ENCODE data around the gene LSAMP. TPM values are rescaled to one million over a fixed set of nuclear protein-coding genes. Genes with fewer than 3 reads are reported as not detected.

LSAMP gene
- total RNA-seq, 1 experiment from 2014 or later, result not detected

DNA sequence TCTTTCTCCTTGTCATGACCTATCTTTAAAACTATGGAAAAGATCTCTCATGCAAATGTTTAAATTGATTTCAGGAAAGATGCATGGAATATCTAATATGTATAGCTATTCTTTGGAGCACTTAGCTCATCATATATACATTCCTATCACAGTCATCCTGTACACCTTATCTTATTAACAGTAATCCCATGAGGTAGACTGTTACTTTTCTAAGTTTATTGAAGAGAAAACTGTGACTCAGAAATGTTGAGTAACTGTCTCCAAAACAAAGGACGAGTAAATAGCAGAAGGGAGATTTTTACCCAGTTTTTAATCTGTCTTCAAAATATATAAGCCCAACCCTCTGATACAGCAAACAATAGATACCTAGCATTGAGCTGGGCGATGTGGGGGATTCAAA lies 513.7 kb downstream of the LSAMP start:
- no TSS peak for BruUV-seq (replicated peaks)
- ChIA-PET CTCF (interaction anchor here (0.6 to 1.1 kb wide), 3 partner anchors 18 to 1862 kb away, joined by 3 to 4 read pairs (median 3); no protein-coding TSS in a partner anchor), POLR2A (interaction anchor here (0.6 kb wide), 1 partner anchor 41 kb away, joined by 4 read pairs; no protein-coding TSS in a partner anchor)
- Mint-ChIP-seq H3K27ac (ENCODE audit: low read depth, unreplicated experiment) (no peak overlapping the region), H3K36me3 (ENCODE audit: insufficient read depth, unreplicated experiment) (no peaks in the 10 kb centered on the region), H3K27me3 (ENCODE audit: insufficient read depth, unreplicated experiment) (peaks cover 13% of the 10 kb centered on the region), H3K4me1 (ENCODE audit: insufficient read depth, unreplicated experiment) (no peaks in the 10 kb centered on the region), H3K9me3 (ENCODE audit: unreplicated experiment) (no peaks in the 10 kb centered on the region), H3K4me3 (ENCODE audit: unreplicated experiment) (no peak overlapping the region)
- no peak for DNase-seq (ENCODE audit: unreplicated experiment)
- TF ChIP-seq, protein P1, sequence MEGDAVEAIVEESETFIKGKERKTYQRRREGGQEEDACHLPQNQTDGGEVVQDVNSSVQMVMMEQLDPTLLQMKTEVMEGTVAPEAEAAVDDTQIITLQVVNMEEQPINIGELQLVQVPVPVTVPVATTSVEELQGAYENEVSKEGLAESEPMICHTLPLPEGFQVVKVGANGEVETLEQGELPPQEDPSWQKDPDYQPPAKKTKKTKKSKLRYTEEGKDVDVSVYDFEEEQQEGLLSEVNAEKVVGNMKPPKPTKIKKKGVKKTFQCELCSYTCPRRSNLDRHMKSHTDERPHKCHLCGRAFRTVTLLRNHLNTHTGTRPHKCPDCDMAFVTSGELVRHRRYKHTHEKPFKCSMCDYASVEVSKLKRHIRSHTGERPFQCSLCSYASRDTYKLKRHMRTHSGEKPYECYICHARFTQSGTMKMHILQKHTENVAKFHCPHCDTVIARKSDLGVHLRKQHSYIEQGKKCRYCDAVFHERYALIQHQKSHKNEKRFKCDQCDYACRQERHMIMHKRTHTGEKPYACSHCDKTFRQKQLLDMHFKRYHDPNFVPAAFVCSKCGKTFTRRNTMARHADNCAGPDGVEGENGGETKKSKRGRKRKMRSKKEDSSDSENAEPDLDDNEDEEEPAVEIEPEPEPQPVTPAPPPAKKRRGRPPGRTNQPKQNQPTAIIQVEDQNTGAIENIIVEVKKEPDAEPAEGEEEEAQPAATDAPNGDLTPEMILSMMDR (IDR thresholded peaks at IDR 0.05; ENCODE audit: unreplicated experiment), result no peak
- intact Hi-C loops (cut with micrococcal nuclease), result loop anchor here (10.0 kb wide), 1 partner anchor 163 kb away; no protein-coding TSS in a partner anchor

DNA sequence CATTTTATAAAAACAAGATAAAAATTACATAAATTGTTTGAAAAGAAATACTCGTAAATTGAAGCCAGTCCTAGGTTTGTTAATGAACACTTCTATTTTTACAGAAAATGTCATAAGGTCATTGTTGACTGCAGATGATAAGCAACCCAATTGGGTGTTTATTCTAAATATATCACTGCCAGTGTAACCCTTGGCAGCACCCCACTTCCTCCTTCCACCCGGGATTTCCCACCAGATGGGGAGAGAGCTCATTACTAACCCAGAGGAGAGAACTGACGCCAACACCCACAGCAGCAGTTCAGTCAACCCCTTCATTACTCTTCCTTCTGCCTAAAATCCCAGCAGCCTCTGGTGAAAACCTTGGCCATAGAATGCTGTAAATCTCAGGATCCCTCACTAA lies 514.4 kb downstream of the LSAMP start:
- no TSS peak for BruUV-seq (replicated peaks)
- ChIA-PET CTCF (interaction anchor here (0.6 to 1.1 kb wide), 2 partner anchors 17 to 1863 kb away, joined by 3 to 4 read pairs; no protein-coding TSS in a partner anchor), POLR2A (no interaction called here)
- Mint-ChIP-seq H3K36me3 (ENCODE audit: insufficient read depth, unreplicated experiment) (no peaks in the 10 kb centered on the region), H3K27me3 (ENCODE audit: insufficient read depth, unreplicated experiment) (peaks cover 13% of the 10 kb centered on the region), H3K4me3 (ENCODE audit: unreplicated experiment) (no peak overlapping the region), H3K4me1 (ENCODE audit: insufficient read depth, unreplicated experiment) (no peaks in the 10 kb centered on the region), H3K9me3 (ENCODE audit: unreplicated experiment) (no peaks in the 10 kb centered on the region), H3K27ac (ENCODE audit: low read depth, unreplicated experiment) (no peak overlapping the region)
- TF ChIP-seq, protein P1 (IDR thresholded peaks at IDR 0.05; ENCODE audit: unreplicated experiment), result no peak
- DNase-seq (ENCODE audit: unreplicated experiment), result no peak
- intact Hi-C loops (cut with micrococcal nuclease), result loop anchor here (10.0 kb wide), 1 partner anchor 164 kb away; no protein-coding TSS in a partner anchor

DNA sequence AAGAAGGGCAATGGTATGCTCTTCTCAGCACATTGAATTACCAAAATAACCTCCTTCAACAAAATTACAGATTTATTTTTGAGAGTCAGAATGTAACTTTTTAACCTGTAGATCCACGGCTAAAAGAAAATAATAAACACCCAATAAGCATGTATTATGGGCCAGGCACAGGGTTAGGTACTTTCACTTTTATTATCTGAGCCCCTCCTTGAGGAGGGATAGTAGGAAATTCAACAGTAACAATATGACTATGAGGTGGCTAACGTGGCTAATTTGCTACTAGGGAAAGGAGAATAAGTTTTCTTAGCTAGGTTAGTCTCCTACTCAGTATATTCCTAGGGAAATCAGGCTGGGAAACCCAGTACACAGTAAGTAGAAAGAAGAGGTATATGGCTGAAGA lies 515.1 kb downstream of the LSAMP start:
- intact Hi-C loops (cut with micrococcal nuclease), result loop anchor here (10.0 kb wide), 1 partner anchor 165 kb away; no protein-coding TSS in a partner anchor
- no TSS peak for BruUV-seq (replicated peaks)
- Mint-ChIP-seq H3K36me3 (ENCODE audit: insufficient read depth, unreplicated experiment) (no peaks in the 10 kb centered on the region), H3K4me1 (ENCODE audit: insufficient read depth, unreplicated experiment) (no peaks in the 10 kb centered on the region), H3K27me3 (ENCODE audit: insufficient read depth, unreplicated experiment) (peaks cover 13% of the 10 kb centered on the region), H3K4me3 (ENCODE audit: unreplicated experiment) (no peak overlapping the region), H3K27ac (ENCODE audit: low read depth, unreplicated experiment) (no peak overlapping the region), H3K9me3 (ENCODE audit: unreplicated experiment) (no peaks in the 10 kb centered on the region)
- TF ChIP-seq, protein P1 (IDR thresholded peaks at IDR 0.05; ENCODE audit: unreplicated experiment), result no peak
- POLR2A ChIA-PET, result no interaction called here
- no peak for DNase-seq (ENCODE audit: unreplicated experiment)
- CTCF ChIA-PET, result interaction anchor here (0.6 kb wide), 1 partner anchor 413 kb away, joined by 4 read pairs; no protein-coding TSS in a partner anchor

DNA sequence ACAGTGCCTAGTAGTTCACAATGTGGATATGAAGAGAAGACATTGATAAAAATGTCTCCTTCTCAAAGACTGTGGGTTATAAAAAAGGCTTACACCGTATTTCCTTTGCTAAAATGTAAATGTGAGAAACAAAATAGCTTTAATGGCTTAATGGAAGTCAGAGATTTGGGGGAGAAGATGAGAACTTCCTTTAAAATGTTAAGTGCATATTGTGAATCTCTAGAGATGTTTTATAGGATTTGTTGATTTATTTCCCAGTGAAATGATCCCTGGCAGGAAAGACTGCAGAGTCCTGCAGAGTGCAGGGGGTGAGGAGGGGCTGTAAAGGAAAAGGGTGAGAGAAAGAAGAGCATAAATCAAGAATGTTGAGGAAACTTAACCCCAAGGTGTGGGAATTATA lies 516.9 kb downstream of the LSAMP start:
- Mint-ChIP-seq H3K27me3 (ENCODE audit: insufficient read depth, unreplicated experiment) (peaks cover 13% of the 10 kb centered on the region), H3K9me3 (ENCODE audit: unreplicated experiment) (no peaks in the 10 kb centered on the region), H3K4me1 (ENCODE audit: insufficient read depth, unreplicated experiment) (no peaks in the 10 kb centered on the region), H3K27ac (ENCODE audit: low read depth, unreplicated experiment) (no peak overlapping the region), H3K4me3 (ENCODE audit: unreplicated experiment) (no peak overlapping the region), H3K36me3 (ENCODE audit: insufficient read depth, unreplicated experiment) (no peaks in the 10 kb centered on the region)
- no peak for DNase-seq (ENCODE audit: unreplicated experiment)
- BruUV-seq (replicated peaks), result no TSS peak
- ChIA-PET CTCF (interaction anchor here (0.9 kb wide), 2 partner anchors 8 to 13 kb away, joined by 3 to 4 read pairs; no protein-coding TSS in a partner anchor), POLR2A (no interaction called here)
- intact Hi-C loops (cut with micrococcal nuclease), result no loop called here
- TF ChIP-seq, protein P1 (IDR thresholded peaks at IDR 0.05; ENCODE audit: unreplicated experiment), result no peak

Measured in MCF 10A (cell line).